ENCODE data around the gene PLPP1. TPM values are rescaled to one million over a fixed set of nuclear protein-coding genes. Genes with fewer than 3 reads are reported as not detected.

PLPP1 gene
- total RNA-seq, 1 donor from 2014 or later: 17.4 TPM

GRCh38 chr5:55432549-55432948 lies 102.2 kb downstream of the PLPP1 start:
- no peak for TF ChIP-seq CTCF (IDR thresholded peaks at IDR 0.05; ENCODE audit: partially characterized antibody, unreplicated experiment)
- Mint-ChIP-seq H3K36me3 (ENCODE audit: unreplicated experiment) (peaks cover 71% of the 10 kb centered on the region), H3K4me3 (ENCODE audit: unreplicated experiment) (no peak overlapping the region), H3K27ac (ENCODE audit: unreplicated experiment) (peak overlapping the region; percentile 23), H3K4me1 (ENCODE audit: low read depth, unreplicated experiment) (no peaks in the 10 kb centered on the region), H3K27me3 (ENCODE audit: unreplicated experiment) (peaks cover 4% of the 10 kb centered on the region), H3K9me3 (ENCODE audit: unreplicated experiment) (peaks cover 34% of the 10 kb centered on the region)
- no peak for DNase-seq

- H3K27ac Mint-ChIP-seq (ENCODE audit: unreplicated experiment): no peak overlapping the region
- no peaks in the 10 kb centered on the region for H3K4me1 Mint-ChIP-seq (ENCODE audit: low read depth, unreplicated experiment)
- no peak overlapping the region for H3K4me3 Mint-ChIP-seq (ENCODE audit: unreplicated experiment)
- H3K36me3 Mint-ChIP-seq (ENCODE audit: unreplicated experiment): peaks cover 55% of the 10 kb centered on the region
- H3K27me3 Mint-ChIP-seq (ENCODE audit: unreplicated experiment): peaks cover 4% of the 10 kb centered on the region
- no peak for DNase-seq
- TF ChIP-seq CTCF (IDR thresholded peaks at IDR 0.05; ENCODE audit: partially characterized antibody, unreplicated experiment): no peak
- peaks cover 31% of the 10 kb centered on the region for H3K9me3 Mint-ChIP-seq (ENCODE audit: unreplicated experiment)
These were observed 105.0 kb downstream of the PLPP1 start for GRCh38 chr5:55429613-55430253.

- Mint-ChIP-seq H3K36me3 (ENCODE audit: unreplicated experiment) (peaks cover 52% of the 10 kb centered on the region), H3K27ac (ENCODE audit: unreplicated experiment) (no peak overlapping the region), H3K4me1 (ENCODE audit: low read depth, unreplicated experiment) (no peaks in the 10 kb centered on the region), H3K27me3 (ENCODE audit: unreplicated experiment) (peaks cover 4% of the 10 kb centered on the region), H3K9me3 (ENCODE audit: unreplicated experiment) (peaks cover 31% of the 10 kb centered on the region), H3K4me3 (ENCODE audit: unreplicated experiment) (no peak overlapping the region)
- DNase-seq: no peak
- no peak for TF ChIP-seq CTCF (IDR thresholded peaks at IDR 0.05; ENCODE audit: partially characterized antibody, unreplicated experiment)
These were observed 105.5 kb downstream of the PLPP1 start for GRCh38 chr5:55429221-55429612.

- peaks cover 25% of the 10 kb centered on the region for H3K9me3 Mint-ChIP-seq (ENCODE audit: unreplicated experiment)
- H3K36me3 Mint-ChIP-seq (ENCODE audit: unreplicated experiment): peaks cover 52% of the 10 kb centered on the region
- DNase-seq: no peak
- H3K27me3 Mint-ChIP-seq (ENCODE audit: unreplicated experiment): peaks cover 4% of the 10 kb centered on the region
- no peak for TF ChIP-seq CTCF (IDR thresholded peaks at IDR 0.05; ENCODE audit: partially characterized antibody, unreplicated experiment)
- no peak overlapping the region for H3K4me3 Mint-ChIP-seq (ENCODE audit: unreplicated experiment)
- H3K27ac Mint-ChIP-seq (ENCODE audit: unreplicated experiment): no peak overlapping the region
- H3K4me1 Mint-ChIP-seq (ENCODE audit: low read depth, unreplicated experiment): no peaks in the 10 kb centered on the region
These were observed 107.6 kb downstream of the PLPP1 start for GRCh38 chr5:55427157-55427556.

GRCh38 chr5:55426455-55426854 lies 108.3 kb downstream of the PLPP1 start:
- peaks cover 2% of the 10 kb centered on the region for H3K27me3 Mint-ChIP-seq (ENCODE audit: unreplicated experiment)
- H3K4me1 Mint-ChIP-seq (ENCODE audit: low read depth, unreplicated experiment): no peaks in the 10 kb centered on the region
- TF ChIP-seq CTCF (IDR thresholded peaks at IDR 0.05; ENCODE audit: partially characterized antibody, unreplicated experiment): no peak
- no peak overlapping the region for H3K4me3 Mint-ChIP-seq (ENCODE audit: unreplicated experiment)
- no peak overlapping the region for H3K27ac Mint-ChIP-seq (ENCODE audit: unreplicated experiment)
- no peak for DNase-seq
- peaks cover 47% of the 10 kb centered on the region for H3K36me3 Mint-ChIP-seq (ENCODE audit: unreplicated experiment)
- H3K9me3 Mint-ChIP-seq (ENCODE audit: unreplicated experiment): peaks cover 21% of the 10 kb centered on the region

Data from glutamatergic neuron (in vitro differentiated cells).